ENCODE measurements around the gene WDR27.

- TF ChIP-seq GATA3 (IDR thresholded peaks at IDR 0.05; ENCODE audit: low read depth, low read length) (no peak), GATA2 (IDR thresholded peaks at IDR 0.05; ENCODE audit: low read depth, low read length) (no peak)
These were observed 290.1 kb downstream of the WDR27 start for GRCh38 chr6:169411722-169412121.
